Stomach (tissue), 4 donors: ENCODE results near the gene TUBA3C.

ENCODE experiments used
- CTCF ChIP-seq, 7 experiments: fragments of 450-650 bp in 4 of 7; fragments of 200-600 bp in 3 of 7; sonication (generic) in 3 of 7; IDR thresholded peaks; one replicate each; pipeline ENCODE4 v1.5.1; 2016 to 2019; ENCODE audit warnings: antibody characterized with exemption in 7 of 7, control low read depth in 2 of 7, mild to moderate bottlenecking in 1 of 7
- EP300 ChIP-seq: sonication (generic); formaldehyde crosslinking; IDR thresholded peaks from one replicate; pipeline ENCODE4 v1.6.1; 2017; ENCODE audit warnings: antibody characterized with exemption
- POLR2A ChIP-seq, 4 donors: fragments of 450-650 bp; IDR thresholded peaks; one replicate each; pipeline ENCODE4 v1.6.1; 2016; ENCODE audit warnings: antibody characterized with exemption in 4 of 4, control low read depth in 2 of 4, mild to moderate bottlenecking in 1 of 4, moderate library complexity in 1 of 4

- TF ChIP-seq CTCF (IDR thresholded peaks at IDR 0.05) (no peak), POLR2A (IDR thresholded peaks at IDR 0.05) (no peak), EP300 (no peak)
These were observed 11.6 kb downstream of the TUBA3C start for GRCh38 chr13:19169991-19170390.
